ENCODE measurements around the gene LRRC4C. TPM values are rescaled to one million over a fixed set of nuclear protein-coding genes. Genes with fewer than 3 reads are reported as not detected.

The LRRC4C gene
- total RNA-seq, 2 donors from 2014 or later = 0.42 TPM; not detected in 1

- intact Hi-C loops (cut with DNase I) = no loop called here
- H3K27me3 ChIP-seq = no peaks in the 10 kb centered on the region
- DNase-seq = no peak
- H3K27ac ChIP-seq = no peak overlapping the region
- H3K4me3 ChIP-seq = no peak overlapping the region
- TF ChIP-seq, protein P1, sequence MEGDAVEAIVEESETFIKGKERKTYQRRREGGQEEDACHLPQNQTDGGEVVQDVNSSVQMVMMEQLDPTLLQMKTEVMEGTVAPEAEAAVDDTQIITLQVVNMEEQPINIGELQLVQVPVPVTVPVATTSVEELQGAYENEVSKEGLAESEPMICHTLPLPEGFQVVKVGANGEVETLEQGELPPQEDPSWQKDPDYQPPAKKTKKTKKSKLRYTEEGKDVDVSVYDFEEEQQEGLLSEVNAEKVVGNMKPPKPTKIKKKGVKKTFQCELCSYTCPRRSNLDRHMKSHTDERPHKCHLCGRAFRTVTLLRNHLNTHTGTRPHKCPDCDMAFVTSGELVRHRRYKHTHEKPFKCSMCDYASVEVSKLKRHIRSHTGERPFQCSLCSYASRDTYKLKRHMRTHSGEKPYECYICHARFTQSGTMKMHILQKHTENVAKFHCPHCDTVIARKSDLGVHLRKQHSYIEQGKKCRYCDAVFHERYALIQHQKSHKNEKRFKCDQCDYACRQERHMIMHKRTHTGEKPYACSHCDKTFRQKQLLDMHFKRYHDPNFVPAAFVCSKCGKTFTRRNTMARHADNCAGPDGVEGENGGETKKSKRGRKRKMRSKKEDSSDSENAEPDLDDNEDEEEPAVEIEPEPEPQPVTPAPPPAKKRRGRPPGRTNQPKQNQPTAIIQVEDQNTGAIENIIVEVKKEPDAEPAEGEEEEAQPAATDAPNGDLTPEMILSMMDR (IDR thresholded peaks at IDR 0.05) = no peak
- H3K4me1 ChIP-seq = no peaks in the 10 kb centered on the region
- H3K9ac ChIP-seq (ENCODE audit: low read depth in 2 of 2, low read length in 2 of 2) = no peak overlapping the region
- no peaks in the 10 kb centered on the region for H3K9me3 ChIP-seq
- no peaks in the 10 kb centered on the region for H3K36me3 ChIP-seq
Measured at GRCh38 chr11:40276960-40277359, 1182.5 kb downstream of the LRRC4C start.

GRCh38 chr11:40274017-40274416 lies 1185.4 kb downstream of the LRRC4C start:
- DNase-seq = no peak
- intact Hi-C loops (cut with DNase I) = no loop called here

DNA sequence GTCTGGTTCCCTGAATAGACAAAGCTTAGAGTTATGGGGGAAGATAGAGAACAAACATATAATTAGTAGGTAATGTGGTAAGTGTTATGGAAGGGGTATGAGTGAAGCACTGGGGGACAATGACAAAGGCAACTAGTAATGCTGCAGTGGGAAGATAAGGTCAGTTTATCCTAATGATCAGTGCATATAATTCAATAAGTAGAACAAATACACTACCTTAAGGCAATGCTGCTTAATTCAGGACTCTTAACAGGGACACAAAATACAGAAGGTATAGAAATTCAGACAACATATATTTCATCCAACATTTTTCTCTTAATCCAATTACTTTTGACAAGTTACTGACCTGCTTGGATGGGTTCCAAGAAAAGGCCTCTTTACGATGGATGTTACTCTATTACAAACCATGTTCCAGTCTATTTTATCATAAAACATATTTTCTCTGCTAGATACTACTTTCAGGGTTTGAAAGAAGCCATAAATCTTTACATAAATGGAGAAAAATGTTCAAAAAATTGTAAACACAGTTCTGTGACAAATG lies 1186.2 kb downstream of the LRRC4C start:
- no peak for DNase-seq
- Histone ChIP-seq H3K9ac (ENCODE audit: low read depth in 2 of 2, low read length in 2 of 2) (no peak overlapping the region), H3K27me3 (no peaks in the 10 kb centered on the region), H3K4me3 (no peak overlapping the region), H3K4me1 (no peaks in the 10 kb centered on the region), H3K9me3 (no peaks in the 10 kb centered on the region), H3K36me3 (no peaks in the 10 kb centered on the region), H3K27ac (no peak overlapping the region)
- intact Hi-C loops (cut with DNase I) = no loop called here
- TF ChIP-seq, protein P1 (IDR thresholded peaks at IDR 0.05) = no peak

More at GRCh38 chr11:40274017-40274416, 1185.4 kb downstream of the LRRC4C start:
- Histone ChIP-seq H3K27ac (no peak overlapping the region), H3K27me3 (no peaks in the 10 kb centered on the region), H3K9ac (ENCODE audit: low read depth in 2 of 2, low read length in 2 of 2) (no peak overlapping the region), H3K9me3 (no peaks in the 10 kb centered on the region), H3K36me3 (no peaks in the 10 kb centered on the region), H3K4me3 (no peak overlapping the region), H3K4me1 (no peaks in the 10 kb centered on the region)
- TF ChIP-seq, protein P1 (IDR thresholded peaks at IDR 0.05) = no peak

DNA sequence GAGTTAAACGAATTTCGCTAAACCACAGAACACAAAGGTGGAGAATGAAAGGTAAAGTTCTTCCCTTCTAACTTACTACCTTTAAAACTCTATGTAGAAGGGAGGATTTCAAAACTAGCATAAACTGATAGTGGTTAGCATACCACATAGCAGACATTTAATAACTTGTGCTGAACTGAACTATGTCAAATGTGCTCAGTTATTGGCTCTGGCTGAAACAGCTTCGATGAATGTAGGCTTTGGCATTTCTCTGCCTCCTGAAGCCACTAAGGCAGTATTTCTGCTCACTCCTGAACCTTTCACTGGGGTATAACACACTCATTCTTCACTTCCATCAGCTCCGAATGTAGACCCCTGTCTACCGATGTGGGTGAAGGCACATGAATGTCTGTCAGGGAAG lies 1188.1 kb downstream of the LRRC4C start:
- intact Hi-C loops (cut with DNase I) = no loop called here
- H3K4me3 ChIP-seq = no peak overlapping the region
- no peaks in the 10 kb centered on the region for H3K36me3 ChIP-seq
- TF ChIP-seq, protein P1 (IDR thresholded peaks at IDR 0.05) = no peak
- no peak for DNase-seq
- no peak overlapping the region for H3K27ac ChIP-seq
- H3K9ac ChIP-seq (ENCODE audit: low read depth in 2 of 2, low read length in 2 of 2) = no peak overlapping the region
- no peaks in the 10 kb centered on the region for H3K27me3 ChIP-seq
- no peaks in the 10 kb centered on the region for H3K9me3 ChIP-seq
- no peaks in the 10 kb centered on the region for H3K4me1 ChIP-seq

- no peaks in the 10 kb centered on the region for H3K9me3 ChIP-seq
- H3K9ac ChIP-seq (ENCODE audit: low read depth in 2 of 2, low read length in 2 of 2) = no peak overlapping the region
- no peaks in the 10 kb centered on the region for H3K4me1 ChIP-seq
- intact Hi-C loops (cut with DNase I) = no loop called here
- no peaks in the 10 kb centered on the region for H3K36me3 ChIP-seq
- no peaks in the 10 kb centered on the region for H3K27me3 ChIP-seq
- H3K27ac ChIP-seq = no peak overlapping the region
- TF ChIP-seq, protein P1 (IDR thresholded peaks at IDR 0.05) = no peak
- no peak for DNase-seq
- H3K4me3 ChIP-seq = no peak overlapping the region
Measured at GRCh38 chr11:40269865-40270264, 1189.6 kb downstream of the LRRC4C start.
